GM21576 (cell line): ENCODE data around the gene JAG1.

Experiments used
- ATAC-seq: cut with Tn5 transposase; IDR thresholded peaks from one replicate; pipeline ENCODE4 v1.9.1; 2021; ENCODE audit warnings: mild to moderate bottlenecking, moderate library complexity; ENCODE audit not compliant: unreplicated experiment

JAG1 gene

GRCh38 chr20:10639737-10640556, 33.9 kb downstream of the JAG1 start:
- no peak for ATAC-seq

GRCh38 chr20:10639077-10639736, 34.6 kb downstream of the JAG1 start:
- ATAC-seq = no peak

GRCh38 chr20:10637563-10637962, 36.2 kb downstream of the JAG1 start:
- no peak for ATAC-seq

- no peak for ATAC-seq
Observed at GRCh38 chr20:10637031-10637559, 36.7 kb downstream of the JAG1 start.

GRCh38 chr20:10636326-10636818, 37.4 kb downstream of the JAG1 start:
- no peak for ATAC-seq

- ATAC-seq = no peak
Observed at GRCh38 chr20:10635476-10636208, 38.2 kb downstream of the JAG1 start.

- ATAC-seq = no peak
Observed at GRCh38 chr20:10634683-10635411, 39.0 kb downstream of the JAG1 start.

GRCh38 chr20:10634211-10634610, 39.6 kb downstream of the JAG1 start:
- ATAC-seq = no peak

GRCh38 chr20:10633718-10634117, 40.1 kb downstream of the JAG1 start:
- no peak for ATAC-seq

GRCh38 chr20:10632721-10633509, 40.9 kb downstream of the JAG1 start:
- no peak for ATAC-seq

GRCh38 chr20:10631126-10631525, 42.7 kb downstream of the JAG1 start:
- no peak for ATAC-seq

- no peak for ATAC-seq
Observed at GRCh38 chr20:10629946-10630650, 43.7 kb downstream of the JAG1 start.

GRCh38 chr20:10626896-10627295, 46.9 kb downstream of the JAG1 start:
- no peak for ATAC-seq

GRCh38 chr20:10625641-10626040, 48.2 kb downstream of the JAG1 start:
- ATAC-seq = no peak

GRCh38 chr20:10622657-10623418, 51.0 kb downstream of the JAG1 start:
- ATAC-seq = no peak

- no peak for ATAC-seq
Observed at GRCh38 chr20:10621149-10621548, 52.6 kb downstream of the JAG1 start.

- ATAC-seq = no peak
Observed at GRCh38 chr20:10619427-10619826, 54.4 kb downstream of the JAG1 start.

- ATAC-seq = no peak
Observed at GRCh38 chr20:10618611-10619245, 55.1 kb downstream of the JAG1 start.
